ENCODE data around the gene GLDN. TPM values are rescaled to one million over a fixed set of nuclear protein-coding genes. Genes with fewer than 3 reads are reported as not detected.

Gene GLDN
- total RNA-seq, 1 donor from 2014 or later, result not detected

DNA sequence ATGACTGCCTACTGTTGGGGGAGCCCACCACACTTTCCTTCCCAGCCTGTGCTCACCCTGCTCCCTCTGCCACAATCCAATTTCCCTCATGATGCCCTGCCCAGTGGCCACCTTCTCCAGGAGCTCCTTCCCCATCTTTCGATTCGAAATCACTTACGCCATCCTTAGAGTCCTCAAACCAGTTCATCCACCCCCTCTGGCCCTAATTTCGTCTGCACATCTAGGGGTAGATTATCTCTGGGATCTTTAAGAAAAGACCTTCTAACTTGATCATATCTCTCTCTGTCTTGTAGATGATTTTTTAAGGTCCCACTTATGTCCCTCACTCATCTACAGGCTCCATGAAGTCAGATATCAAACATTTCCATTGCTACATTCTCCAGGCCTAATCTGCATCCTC lies 20.1 kb upstream of the GLDN start:
- H3K4me1 Mint-ChIP-seq (ENCODE audit: unreplicated experiment), result no peaks in the 10 kb centered on the region
- H3K27me3 Mint-ChIP-seq (ENCODE audit: unreplicated experiment), result peaks cover 30% of the 10 kb centered on the region
- H3K36me3 Mint-ChIP-seq (ENCODE audit: unreplicated experiment), result no peaks in the 10 kb centered on the region
- no peaks in the 10 kb centered on the region for H3K9me3 Mint-ChIP-seq (ENCODE audit: unreplicated experiment)
- H3K4me3 Mint-ChIP-seq (ENCODE audit: unreplicated experiment), result no peak overlapping the region
- TF ChIP-seq, protein P1, sequence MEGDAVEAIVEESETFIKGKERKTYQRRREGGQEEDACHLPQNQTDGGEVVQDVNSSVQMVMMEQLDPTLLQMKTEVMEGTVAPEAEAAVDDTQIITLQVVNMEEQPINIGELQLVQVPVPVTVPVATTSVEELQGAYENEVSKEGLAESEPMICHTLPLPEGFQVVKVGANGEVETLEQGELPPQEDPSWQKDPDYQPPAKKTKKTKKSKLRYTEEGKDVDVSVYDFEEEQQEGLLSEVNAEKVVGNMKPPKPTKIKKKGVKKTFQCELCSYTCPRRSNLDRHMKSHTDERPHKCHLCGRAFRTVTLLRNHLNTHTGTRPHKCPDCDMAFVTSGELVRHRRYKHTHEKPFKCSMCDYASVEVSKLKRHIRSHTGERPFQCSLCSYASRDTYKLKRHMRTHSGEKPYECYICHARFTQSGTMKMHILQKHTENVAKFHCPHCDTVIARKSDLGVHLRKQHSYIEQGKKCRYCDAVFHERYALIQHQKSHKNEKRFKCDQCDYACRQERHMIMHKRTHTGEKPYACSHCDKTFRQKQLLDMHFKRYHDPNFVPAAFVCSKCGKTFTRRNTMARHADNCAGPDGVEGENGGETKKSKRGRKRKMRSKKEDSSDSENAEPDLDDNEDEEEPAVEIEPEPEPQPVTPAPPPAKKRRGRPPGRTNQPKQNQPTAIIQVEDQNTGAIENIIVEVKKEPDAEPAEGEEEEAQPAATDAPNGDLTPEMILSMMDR (IDR thresholded peaks at IDR 0.05), result no peak
- DNase-seq (ENCODE audit: extremely low spot score, unreplicated experiment), result no peak
- no peak overlapping the region for H3K27ac Mint-ChIP-seq (ENCODE audit: unreplicated experiment)

DNA sequence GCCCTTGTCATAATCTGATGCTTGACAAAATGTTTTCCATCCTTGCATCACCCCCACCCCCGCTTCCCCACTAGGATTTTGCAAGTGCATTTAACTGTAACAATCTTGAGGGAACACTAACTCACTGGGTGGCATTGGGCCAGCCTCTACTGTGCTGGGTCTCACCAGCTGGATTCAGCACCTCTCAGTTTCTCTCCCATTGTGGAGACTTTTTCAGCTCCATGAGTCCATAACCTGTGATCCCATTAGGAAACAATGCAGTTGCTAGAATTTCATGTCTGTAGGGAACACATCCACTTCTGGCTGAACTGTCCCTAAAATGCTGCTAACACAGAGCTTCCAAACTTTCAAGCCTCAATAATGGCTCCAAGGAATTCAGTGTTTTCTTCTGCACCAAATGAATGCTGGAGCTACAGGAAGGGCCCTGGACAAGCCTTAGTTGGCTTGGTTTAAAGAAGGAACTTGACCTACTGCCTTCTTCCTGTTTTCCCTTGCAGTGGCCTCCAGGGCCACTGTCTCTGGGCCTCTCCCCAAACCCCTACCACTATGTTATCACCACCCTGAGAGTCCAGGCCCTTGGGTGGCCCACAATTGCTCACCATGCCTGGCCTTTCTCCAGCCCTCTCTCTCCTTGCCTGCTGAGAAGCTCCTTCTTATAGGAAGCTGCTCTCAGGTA lies 18.7 kb upstream of the GLDN start:
- no peak overlapping the region for H3K4me3 Mint-ChIP-seq (ENCODE audit: unreplicated experiment)
- H3K27ac Mint-ChIP-seq (ENCODE audit: unreplicated experiment), result no peak overlapping the region
- no peaks in the 10 kb centered on the region for H3K9me3 Mint-ChIP-seq (ENCODE audit: unreplicated experiment)
- no peaks in the 10 kb centered on the region for H3K4me1 Mint-ChIP-seq (ENCODE audit: unreplicated experiment)
- H3K27me3 Mint-ChIP-seq (ENCODE audit: unreplicated experiment), result peaks cover 35% of the 10 kb centered on the region
- no peaks in the 10 kb centered on the region for H3K36me3 Mint-ChIP-seq (ENCODE audit: unreplicated experiment)
- TF ChIP-seq, protein P1 (IDR thresholded peaks at IDR 0.05), result no peak
- no peak for DNase-seq (ENCODE audit: extremely low spot score, unreplicated experiment)

DNA sequence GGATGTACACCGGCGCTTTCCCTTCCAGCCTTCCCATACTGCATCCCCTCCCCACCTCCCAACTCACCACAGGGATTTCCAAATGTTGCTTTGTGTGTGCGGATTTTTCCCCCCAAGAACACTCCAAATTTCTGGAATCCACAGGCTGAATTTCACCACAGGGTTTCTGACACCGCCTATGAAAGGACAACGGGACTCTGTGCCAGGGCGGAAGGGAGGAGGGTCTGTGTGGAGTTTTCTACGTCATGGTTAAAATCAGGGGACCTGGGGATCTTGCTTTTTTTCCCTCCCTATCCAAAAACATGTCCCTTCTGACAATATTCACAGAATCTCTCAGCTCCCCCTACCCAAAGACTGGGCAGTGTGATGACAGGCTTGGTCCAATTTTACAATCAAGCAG lies 17.7 kb upstream of the GLDN start:
- Mint-ChIP-seq H3K4me1 (ENCODE audit: unreplicated experiment) (no peaks in the 10 kb centered on the region), H3K27ac (ENCODE audit: unreplicated experiment) (no peak overlapping the region), H3K36me3 (ENCODE audit: unreplicated experiment) (no peaks in the 10 kb centered on the region), H3K27me3 (ENCODE audit: unreplicated experiment) (peaks cover 35% of the 10 kb centered on the region), H3K9me3 (ENCODE audit: unreplicated experiment) (no peaks in the 10 kb centered on the region), H3K4me3 (ENCODE audit: unreplicated experiment) (no peak overlapping the region)
- DNase-seq (ENCODE audit: extremely low spot score, unreplicated experiment), result no peak
- TF ChIP-seq, protein P1 (IDR thresholded peaks at IDR 0.05), result no peak

DNA sequence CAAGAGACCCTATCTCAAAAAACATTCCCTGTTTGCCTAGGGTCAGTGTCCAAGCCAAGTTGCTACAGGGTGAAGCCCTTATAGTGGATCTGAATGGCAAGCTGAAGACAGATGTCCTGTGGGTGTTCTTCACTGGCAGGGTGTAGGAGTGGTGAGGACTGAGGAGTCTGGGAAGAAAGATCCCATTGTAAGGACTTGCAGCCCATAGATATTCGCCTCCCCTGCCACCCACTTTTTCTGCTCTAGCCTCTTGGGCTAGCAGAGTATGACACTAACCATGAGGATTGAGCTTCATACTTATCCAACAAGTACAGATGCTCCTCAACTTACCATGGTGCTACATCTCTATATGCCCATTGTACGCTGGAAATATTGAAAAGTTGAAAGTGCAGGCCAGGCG lies 16.3 kb upstream of the GLDN start:
- Mint-ChIP-seq H3K27ac (ENCODE audit: unreplicated experiment) (no peak overlapping the region), H3K4me1 (ENCODE audit: unreplicated experiment) (no peaks in the 10 kb centered on the region), H3K9me3 (ENCODE audit: unreplicated experiment) (no peaks in the 10 kb centered on the region), H3K36me3 (ENCODE audit: unreplicated experiment) (no peaks in the 10 kb centered on the region), H3K4me3 (ENCODE audit: unreplicated experiment) (no peak overlapping the region), H3K27me3 (ENCODE audit: unreplicated experiment) (peaks cover 25% of the 10 kb centered on the region)
- TF ChIP-seq, protein P1 (IDR thresholded peaks at IDR 0.05), result no peak
- DNase-seq (ENCODE audit: extremely low spot score, unreplicated experiment), result no peak

DNA sequence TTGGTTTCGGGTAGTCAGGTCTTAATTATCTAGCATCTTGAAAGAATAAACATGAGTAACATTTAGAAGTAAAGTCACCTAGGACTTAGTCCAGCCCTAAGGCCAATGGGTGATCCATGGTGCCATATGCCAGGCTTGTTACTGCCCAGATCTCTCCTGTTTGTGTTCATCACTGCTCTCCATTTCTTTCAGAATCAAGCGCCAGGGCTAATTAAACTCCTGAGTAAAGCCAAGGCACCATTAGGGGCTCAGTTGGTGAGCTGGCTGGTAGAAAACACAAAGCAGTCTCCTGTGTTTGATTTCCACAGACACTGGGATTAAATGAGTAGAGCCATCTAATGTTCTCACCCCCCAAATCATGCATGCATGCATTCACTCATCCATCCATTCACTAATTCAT lies 14.4 kb upstream of the GLDN start:
- TF ChIP-seq, protein P1 (IDR thresholded peaks at IDR 0.05), result no peak
- Mint-ChIP-seq H3K4me3 (ENCODE audit: unreplicated experiment) (no peak overlapping the region), H3K4me1 (ENCODE audit: unreplicated experiment) (no peaks in the 10 kb centered on the region), H3K36me3 (ENCODE audit: unreplicated experiment) (no peaks in the 10 kb centered on the region), H3K9me3 (ENCODE audit: unreplicated experiment) (no peaks in the 10 kb centered on the region), H3K27ac (ENCODE audit: unreplicated experiment) (no peak overlapping the region), H3K27me3 (ENCODE audit: unreplicated experiment) (peaks cover 25% of the 10 kb centered on the region)
- DNase-seq (ENCODE audit: extremely low spot score, unreplicated experiment), result no peak

Data from osteocyte (in vitro differentiated cells).